Liver (tissue), 9 donors: ENCODE measurements around the gene CRELD2. TPM values are rescaled to one million over a fixed set of nuclear protein-coding genes. Genes with fewer than 3 reads are reported as not detected.
A peak's percentile ranks its signal among the peaks of the same experiment; 100 is the strongest.

Experiments
- DNase-seq: peaks from one replicate; pipeline ENCODE4 v3.0.0-alpha.2; 2017; ENCODE audit warnings: low spot score
- H3K27ac ChIP-seq, 2 donors: one replicate each; pipeline ENCODE4 v1.7.0; 2013; ENCODE audit warnings: inconsistent platforms in 2 of 2, low read length in 2 of 2, control low read depth in 1 of 2, low read depth in 1 of 2, mild to moderate bottlenecking in 1 of 2
- H3K27me3 ChIP-seq, 4 donors: one replicate each; pipeline versions ENCODE4 v1.6.1 to v1.7.0; 2013; ENCODE audit warnings: low read length in 3 of 4, inconsistent platforms in 1 of 4, mild to moderate bottlenecking in 1 of 4, moderate library complexity in 1 of 4; ENCODE audit not compliant: control insufficient read depth in 4 of 4, insufficient read depth in 4 of 4
- H3K36me3 ChIP-seq, 4 donors: one replicate each; pipeline versions ENCODE4 v1.6.1 to v1.7.0; 2013; ENCODE audit warnings: low read length in 3 of 4, mild to moderate bottlenecking in 3 of 4, low read depth in 1 of 4, moderate library complexity in 1 of 4; ENCODE audit not compliant: control insufficient read depth in 4 of 4, insufficient read depth in 3 of 4
- H3K4me1 ChIP-seq, 4 donors: one replicate each; pipeline versions ENCODE4 v1.6.1 to v1.7.0; 2013; ENCODE audit warnings: low read length in 3 of 4, mild to moderate bottlenecking in 3 of 4, moderate library complexity in 1 of 4; ENCODE audit not compliant: control insufficient read depth in 4 of 4, insufficient read depth in 4 of 4
- H3K4me3 ChIP-seq, 3 donors: one replicate each; pipeline versions ENCODE4 v1.6.1 to v1.7.0; 2013; ENCODE audit warnings: low read length in 3 of 3, control low read depth in 1 of 3, low read depth in 1 of 3, mild to moderate bottlenecking in 1 of 3
- H3K9ac ChIP-seq, 2 donors: one replicate each; pipeline ENCODE4 v1.7.0; 2013; ENCODE audit warnings: low read length in 2 of 2, mild to moderate bottlenecking in 2 of 2, moderate library complexity in 2 of 2, control low read depth in 1 of 2, low read depth in 1 of 2
- H3K9me3 ChIP-seq, 4 donors: one replicate each; pipeline versions ENCODE4 v1.6.1 to v1.7.0; 2013; ENCODE audit warnings: low read length in 3 of 4; ENCODE audit not compliant: control insufficient read depth in 4 of 4
- EGR1 ChIP-seq, 2 donors: IDR thresholded peaks; 2 replicates each; pipeline ENCODE4 v1.6.1; 2016 to 2018; ENCODE audit warnings: antibody characterized with exemption in 2 of 2, low read depth in 2 of 2
- HNF4A ChIP-seq, 2 donors: conservative IDR thresholded peaks; 2 replicates each; pipeline ENCODE4 v1.6.1; 2016; ENCODE audit warnings: antibody characterized with exemption in 2 of 2, mild to moderate bottlenecking in 2 of 2
- NR2F2 ChIP-seq: IDR thresholded peaks from 2 replicates; pipeline ENCODE4 v1.6.1; 2016; ENCODE audit warnings: antibody characterized with exemption
- RAD21 ChIP-seq, 2 donors: IDR thresholded peaks; 2 replicates each; pipeline ENCODE4 v1.6.1; 2016; ENCODE audit warnings: antibody characterized with exemption in 2 of 2, mild to moderate bottlenecking in 2 of 2
- RXRA ChIP-seq, 2 donors: IDR thresholded peaks; 2 replicates each; pipeline ENCODE4 v1.6.1; 2017 to 2018; ENCODE audit warnings: antibody characterized with exemption in 2 of 2, mild to moderate bottlenecking in 1 of 2
- SP1 ChIP-seq: IDR thresholded peaks from 2 replicates; pipeline ENCODE4 v1.6.1; 2018; ENCODE audit warnings: antibody characterized with exemption, mild to moderate bottlenecking
- WGBS: extraction: QIAGEN DNeasy Blood & Tissue Kit; methylation state at CpG from one replicate; pipeline ENCODE4 v1.1.7; 2013; 5-methylcytosine and 5-hydroxymethylcytosine counted together
- polyA plus RNA-seq, 2 donors: library from polyadenylated mRNA; stranded (reverse) in 1 of 2; unstranded in 1 of 2; fragments of 200-250 nt in 1 of 2; fragments of >200 nt in 1 of 2; fragmentation: Nextera tagmentation in 1 of 2; extraction: Ambion mirVana in 1 of 2; gene quantifications; one replicate each; pipeline versions ENCODE4 v1.2.1 to v1.2.3, GENCODE V29; 2013 to 2015
- total RNA-seq, 2 donors: library from RNA; depleted of rRNA; stranded (reverse); fragments of >200 nt; gene quantifications; one replicate each; pipeline ENCODE4 v1.2.3, GENCODE V29; 2014
- TF ChIP-seq, protein P1 (sequence below): IDR thresholded peaks from 2 replicates; pipeline ENCODE4 v1.6.1; 2016; ENCODE audit warnings: antibody characterized with exemption, mild to moderate bottlenecking
- TF ChIP-seq, protein P2 (sequence below): IDR thresholded peaks from 2 replicates; pipeline ENCODE4 v1.6.1; 2016; ENCODE audit warnings: antibody characterized with exemption
- TF ChIP-seq, protein P3 (sequence below): fragments of 150-350 bp; IDR thresholded peaks from 2 replicates; pipeline ENCODE4 v1.5.1; 2017; ENCODE audit warnings: improper control_type of control experiment, low read depth, low read length; ENCODE audit not compliant: missing input control
- donor health status: healthy.
- donor health status: healthy.
- donor health status: healthy.
- donor health status: healthy.
- donor health status: healthy.

The CRELD2 gene
- total and polyA plus RNA-seq, 4 donors = 17.2 to 98.1 (median 57.1) TPM

DNA sequence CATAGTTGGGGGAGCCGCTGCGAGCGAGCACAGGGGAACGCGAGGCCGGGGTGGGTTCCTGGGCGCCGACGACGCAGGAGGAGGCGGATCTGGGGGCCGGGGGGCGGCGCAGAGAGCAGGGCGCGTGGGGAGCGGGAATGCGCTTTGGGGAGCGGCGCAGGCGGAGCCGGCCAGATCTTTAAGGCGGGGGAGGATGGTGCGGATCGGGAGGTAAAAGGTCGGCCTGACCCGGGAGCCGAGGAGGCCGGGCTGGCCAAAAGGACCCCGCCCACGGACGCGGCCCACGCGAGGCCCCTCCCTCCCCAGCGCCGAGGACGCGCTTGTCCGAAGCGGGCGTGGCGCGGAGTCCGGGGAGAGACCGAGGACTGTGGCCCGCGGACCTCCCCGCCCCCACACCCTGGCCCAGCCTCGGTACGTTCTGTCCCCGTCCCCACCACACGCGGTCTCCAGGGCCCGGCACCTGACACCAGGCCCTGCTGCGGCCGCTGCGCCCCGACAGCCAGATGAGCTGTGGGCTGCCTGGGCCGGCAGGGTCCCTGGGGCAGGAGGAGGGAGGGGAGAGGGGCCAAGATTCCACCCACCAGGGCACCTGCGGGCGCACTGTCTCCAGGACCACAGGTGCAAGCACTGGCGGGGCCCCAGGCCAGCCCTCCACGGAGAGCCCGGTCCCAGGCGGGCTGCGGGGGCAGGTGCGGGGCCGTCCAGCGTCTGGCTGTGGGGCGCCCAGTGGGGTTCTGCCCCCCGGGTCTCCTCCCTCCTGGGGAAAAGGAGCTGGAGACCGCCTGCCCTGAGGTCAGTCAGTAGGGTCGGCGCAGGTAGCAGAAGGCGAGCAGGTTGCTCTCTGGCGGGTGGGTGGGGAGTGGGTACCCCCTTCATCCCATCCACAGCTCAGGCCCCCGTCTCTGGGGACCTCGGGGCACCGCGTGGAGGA lies 53.1 kb downstream of the CRELD2 start:
- peaks cover 19 to 50% (median 35%) of the 10 kb centered on the region in 4 donors for H3K4me1 ChIP-seq
- H3K27ac ChIP-seq = peak overlapping the region; percentile 95 to 99
- H3K36me3 ChIP-seq = no peaks in the 10 kb centered on the region
- H3K9me3 ChIP-seq = no peaks in the 10 kb centered on the region
- DNase-seq = no peak
- H3K9ac ChIP-seq = no peak overlapping the region
- H3K4me3 ChIP-seq = peak overlapping the region; percentile 3 to 77 (median 45)
- peak in 1 of 2 donors; percentile 23 for TF ChIP-seq RAD21 (IDR thresholded peaks at IDR 0.05)
- TF ChIP-seq, protein P1, sequence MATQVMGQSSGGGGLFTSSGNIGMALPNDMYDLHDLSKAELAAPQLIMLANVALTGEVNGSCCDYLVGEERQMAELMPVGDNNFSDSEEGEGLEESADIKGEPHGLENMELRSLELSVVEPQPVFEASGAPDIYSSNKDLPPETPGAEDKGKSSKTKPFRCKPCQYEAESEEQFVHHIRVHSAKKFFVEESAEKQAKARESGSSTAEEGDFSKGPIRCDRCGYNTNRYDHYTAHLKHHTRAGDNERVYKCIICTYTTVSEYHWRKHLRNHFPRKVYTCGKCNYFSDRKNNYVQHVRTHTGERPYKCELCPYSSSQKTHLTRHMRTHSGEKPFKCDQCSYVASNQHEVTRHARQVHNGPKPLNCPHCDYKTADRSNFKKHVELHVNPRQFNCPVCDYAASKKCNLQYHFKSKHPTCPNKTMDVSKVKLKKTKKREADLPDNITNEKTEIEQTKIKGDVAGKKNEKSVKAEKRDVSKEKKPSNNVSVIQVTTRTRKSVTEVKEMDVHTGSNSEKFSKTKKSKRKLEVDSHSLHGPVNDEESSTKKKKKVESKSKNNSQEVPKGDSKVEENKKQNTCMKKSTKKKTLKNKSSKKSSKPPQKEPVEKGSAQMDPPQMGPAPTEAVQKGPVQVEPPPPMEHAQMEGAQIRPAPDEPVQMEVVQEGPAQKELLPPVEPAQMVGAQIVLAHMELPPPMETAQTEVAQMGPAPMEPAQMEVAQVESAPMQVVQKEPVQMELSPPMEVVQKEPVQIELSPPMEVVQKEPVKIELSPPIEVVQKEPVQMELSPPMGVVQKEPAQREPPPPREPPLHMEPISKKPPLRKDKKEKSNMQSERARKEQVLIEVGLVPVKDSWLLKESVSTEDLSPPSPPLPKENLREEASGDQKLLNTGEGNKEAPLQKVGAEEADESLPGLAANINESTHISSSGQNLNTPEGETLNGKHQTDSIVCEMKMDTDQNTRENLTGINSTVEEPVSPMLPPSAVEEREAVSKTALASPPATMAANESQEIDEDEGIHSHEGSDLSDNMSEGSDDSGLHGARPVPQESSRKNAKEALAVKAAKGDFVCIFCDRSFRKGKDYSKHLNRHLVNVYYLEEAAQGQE = peak; percentile 50
- TF ChIP-seq SP1 = peak; percentile 64
- peak; percentile 55 to 73 for TF ChIP-seq EGR1 (IDR thresholded peaks at IDR 0.05; ENCODE audit: low read depth in 2 of 2)
- TF ChIP-seq, protein P2, sequence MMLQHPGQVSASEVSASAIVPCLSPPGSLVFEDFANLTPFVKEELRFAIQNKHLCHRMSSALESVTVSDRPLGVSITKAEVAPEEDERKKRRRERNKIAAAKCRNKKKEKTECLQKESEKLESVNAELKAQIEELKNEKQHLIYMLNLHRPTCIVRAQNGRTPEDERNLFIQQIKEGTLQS = no peak
- no peaks in the 10 kb centered on the region for H3K27me3 ChIP-seq
- WGBS = 6% methylated on average over 81 of the region's 81 CpGs

DNA sequence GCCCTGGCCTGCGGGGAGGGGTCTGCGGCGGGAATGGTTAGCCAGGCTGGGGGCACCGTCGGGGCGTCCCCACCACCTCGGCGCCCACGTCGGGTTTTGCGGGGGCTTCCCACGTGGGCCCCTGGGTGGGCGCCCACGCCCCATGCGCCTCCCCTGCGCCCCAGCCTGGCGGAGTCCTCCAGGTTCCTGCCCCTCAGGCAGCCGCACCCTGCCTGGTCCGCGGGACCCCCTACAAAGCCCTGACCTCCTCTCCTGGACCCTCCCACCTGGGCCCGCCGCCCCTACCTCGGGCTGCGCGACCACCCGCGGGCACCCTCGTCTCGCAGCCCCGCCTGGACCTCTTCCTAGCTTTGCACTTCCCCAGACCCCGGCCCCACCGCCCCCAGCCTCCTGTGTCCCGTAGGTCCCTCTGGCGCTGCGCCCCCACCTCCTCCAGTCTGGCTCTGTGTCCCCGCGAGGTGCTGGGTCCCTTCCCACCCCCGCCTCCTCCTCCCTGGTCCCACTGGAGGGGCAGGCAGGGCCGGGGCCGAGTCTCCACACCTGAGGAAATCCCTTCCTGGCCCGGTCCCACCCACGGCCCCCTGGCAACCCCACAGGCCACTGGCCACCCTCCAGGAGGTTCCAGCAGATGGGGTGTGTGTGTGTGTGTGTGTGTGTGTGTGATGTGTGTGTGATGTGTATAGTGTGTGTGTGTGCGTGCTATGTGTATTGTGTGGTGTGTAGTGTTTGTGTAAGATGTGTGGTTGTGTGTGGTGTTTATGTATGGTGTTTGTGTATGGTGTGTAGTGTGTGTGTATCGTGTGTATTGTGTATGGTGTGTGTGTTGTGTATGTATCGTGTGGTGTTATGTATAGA lies 54.0 kb downstream of the CRELD2 start:
- H3K27ac ChIP-seq = no peak overlapping the region
- DNase-seq = no peak
- 56% methylated on average over 45 of the region's 45 CpGs for WGBS
- H3K4me3 ChIP-seq = peak overlapping the region in 1 of 3 donors; percentile 77
- no peaks in the 10 kb centered on the region for H3K27me3 ChIP-seq
- no peak overlapping the region for H3K9ac ChIP-seq
- TF ChIP-seq, protein P3, sequence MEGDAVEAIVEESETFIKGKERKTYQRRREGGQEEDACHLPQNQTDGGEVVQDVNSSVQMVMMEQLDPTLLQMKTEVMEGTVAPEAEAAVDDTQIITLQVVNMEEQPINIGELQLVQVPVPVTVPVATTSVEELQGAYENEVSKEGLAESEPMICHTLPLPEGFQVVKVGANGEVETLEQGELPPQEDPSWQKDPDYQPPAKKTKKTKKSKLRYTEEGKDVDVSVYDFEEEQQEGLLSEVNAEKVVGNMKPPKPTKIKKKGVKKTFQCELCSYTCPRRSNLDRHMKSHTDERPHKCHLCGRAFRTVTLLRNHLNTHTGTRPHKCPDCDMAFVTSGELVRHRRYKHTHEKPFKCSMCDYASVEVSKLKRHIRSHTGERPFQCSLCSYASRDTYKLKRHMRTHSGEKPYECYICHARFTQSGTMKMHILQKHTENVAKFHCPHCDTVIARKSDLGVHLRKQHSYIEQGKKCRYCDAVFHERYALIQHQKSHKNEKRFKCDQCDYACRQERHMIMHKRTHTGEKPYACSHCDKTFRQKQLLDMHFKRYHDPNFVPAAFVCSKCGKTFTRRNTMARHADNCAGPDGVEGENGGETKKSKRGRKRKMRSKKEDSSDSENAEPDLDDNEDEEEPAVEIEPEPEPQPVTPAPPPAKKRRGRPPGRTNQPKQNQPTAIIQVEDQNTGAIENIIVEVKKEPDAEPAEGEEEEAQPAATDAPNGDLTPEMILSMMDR = no peak
- TF ChIP-seq RXRA (IDR thresholded peaks at IDR 0.05) (no peak), EGR1 (IDR thresholded peaks at IDR 0.05; ENCODE audit: low read depth in 2 of 2) (no peak), NR2F2 (no peak), HNF4A (conservative IDR thresholded peaks at IDR 0.05) (no peak)
- TF ChIP-seq, protein P2 = no peak
- peaks cover 13 to 41% (median 28%) of the 10 kb centered on the region in 4 donors for H3K4me1 ChIP-seq
- no peaks in the 10 kb centered on the region for H3K9me3 ChIP-seq
- no peaks in the 10 kb centered on the region for H3K36me3 ChIP-seq
